Prostate gland (tissue), 2 donors: ENCODE data around the gene VSIG1. TPM values are rescaled to one million over a fixed set of nuclear protein-coding genes. Genes with fewer than 3 reads are reported as not detected.

Source experiments
- DNase-seq: peaks from one replicate; pipeline ENCODE4 v3.0.0-alpha.2; 2019; ENCODE audit warnings: low spot score
- H3K27ac ChIP-seq, 2 donors: fragments of 200-600 bp; sonication (generic); 2 replicates each; pipeline ENCODE4 v1.5.1; 2017 to 2019
- H3K27me3 ChIP-seq: fragments of 200-600 bp; sonication (generic); replicated peaks from 2 replicates; pipeline ENCODE4 v1.5.1; 2019; ENCODE audit not compliant: insufficient read depth
- H3K36me3 ChIP-seq, 2 donors: fragments of 200-600 bp; sonication (generic); 1 replicate in 1 of 2; 2 replicates in 1 of 2; pipeline versions ENCODE4 v1.5.1 to v1.8.1; 2017 to 2019
- H3K4me1 ChIP-seq: fragments of 200-600 bp; sonication (generic); replicated peaks from 2 replicates; pipeline ENCODE4 v1.5.1; 2019
- H3K4me3 ChIP-seq, 2 donors: fragments of 200-600 bp; sonication (generic); 2 replicates each; pipeline ENCODE4 v1.5.1; 2017 to 2019
- H3K9me3 ChIP-seq: fragments of 200-600 bp; sonication (generic); 2 replicates; pipeline ENCODE4 v1.5.1; 2017
- CTCF ChIP-seq, 4 experiments: fragments of 200-600 bp in 2 of 4; fragments of 450-650 bp in 2 of 4; sonication (generic) in 2 of 4; IDR thresholded peaks; 1 replicate in 3 of 4; 2 replicates in 1 of 4; pipeline ENCODE4 v1.5.1; 2016 to 2019; ENCODE audit warnings: antibody characterized with exemption in 4 of 4, mild to moderate bottlenecking in 2 of 4, moderate library complexity in 2 of 4
- POLR2A ChIP-seq: fragments of 450-650 bp; IDR thresholded peaks from one replicate; pipeline ENCODE4 v1.6.1; 2016; ENCODE audit warnings: antibody characterized with exemption, mild to moderate bottlenecking
- POLR2AphosphoS5 ChIP-seq: sonication (generic); formaldehyde crosslinking; IDR thresholded peaks from one replicate; pipeline ENCODE4 v1.6.1; 2017; ENCODE audit warnings: antibody characterized with exemption
- WGBS: methylation state at CpG from one replicate; pipeline ENCODE4 v1.1.5; 2018; 5-methylcytosine and 5-hydroxymethylcytosine counted together
- intact Hi-C: fragments of 100-400 bp; cut with DNase I; formaldehyde crosslinking; loops from one replicate; pipeline ENCODE4 v1.14.2; 2022
- total RNA-seq, 2 donors: library from RNA; depleted of rRNA; stranded (reverse); fragments of >200 nt; gene quantifications; one replicate each; pipeline ENCODE4 v1.1.0, GENCODE V29; 2016

The VSIG1 gene
- total RNA-seq, 2 donors from 2014 or later, result 0.41 to 250 TPM

GRCh38 chrX:108028854-108029253 lies 16.0 kb upstream of the VSIG1 start:
- WGBS, result 90% methylated on average over 1 of the region's 1 CpG
- no peaks in the 10 kb centered on the region for H3K36me3 ChIP-seq
- H3K4me1 ChIP-seq, result no peaks in the 10 kb centered on the region
- DNase-seq, result no peak
- intact Hi-C loops, result no loop called here
- TF ChIP-seq CTCF (IDR thresholded peaks at IDR 0.05), result no peak
- no peak for TF ChIP-seq POLR2A
- no peak for TF ChIP-seq POLR2AphosphoS5
- H3K4me3 ChIP-seq, result no peak overlapping the region
- no peaks in the 10 kb centered on the region for H3K27me3 ChIP-seq
- no peak overlapping the region for H3K27ac ChIP-seq
- H3K9me3 ChIP-seq, result no peaks in the 10 kb centered on the region

GRCh38 chrX:108029928-108030711 lies 14.7 kb upstream of the VSIG1 start:
- Histone ChIP-seq H3K4me1 (no peaks in the 10 kb centered on the region), H3K4me3 (no peak overlapping the region), H3K27me3 (no peaks in the 10 kb centered on the region), H3K27ac (no peak overlapping the region), H3K9me3 (no peaks in the 10 kb centered on the region), H3K36me3 (no peaks in the 10 kb centered on the region)
- no peak for TF ChIP-seq POLR2AphosphoS5
- no peak for TF ChIP-seq CTCF (IDR thresholded peaks at IDR 0.05)
- no peak for TF ChIP-seq POLR2A
- intact Hi-C loops, result no loop called here
- WGBS, result 75% methylated on average over 5 of the region's 5 CpGs
- DNase-seq, result no peak

GRCh38 chrX:108032944-108033343 lies 11.9 kb upstream of the VSIG1 start:
- intact Hi-C loops, result no loop called here
- 92% methylated on average over 5 of the region's 5 CpGs for WGBS
- H3K4me3 ChIP-seq, result no peak overlapping the region
- no peak for DNase-seq
- no peaks in the 10 kb centered on the region for H3K9me3 ChIP-seq
- no peak overlapping the region for H3K27ac ChIP-seq
- TF ChIP-seq CTCF (IDR thresholded peaks at IDR 0.05), result no peak
- no peak for TF ChIP-seq POLR2A
- no peak for TF ChIP-seq POLR2AphosphoS5
- H3K4me1 ChIP-seq, result no peaks in the 10 kb centered on the region
- no peaks in the 10 kb centered on the region for H3K27me3 ChIP-seq
- no peaks in the 10 kb centered on the region for H3K36me3 ChIP-seq

DNA sequence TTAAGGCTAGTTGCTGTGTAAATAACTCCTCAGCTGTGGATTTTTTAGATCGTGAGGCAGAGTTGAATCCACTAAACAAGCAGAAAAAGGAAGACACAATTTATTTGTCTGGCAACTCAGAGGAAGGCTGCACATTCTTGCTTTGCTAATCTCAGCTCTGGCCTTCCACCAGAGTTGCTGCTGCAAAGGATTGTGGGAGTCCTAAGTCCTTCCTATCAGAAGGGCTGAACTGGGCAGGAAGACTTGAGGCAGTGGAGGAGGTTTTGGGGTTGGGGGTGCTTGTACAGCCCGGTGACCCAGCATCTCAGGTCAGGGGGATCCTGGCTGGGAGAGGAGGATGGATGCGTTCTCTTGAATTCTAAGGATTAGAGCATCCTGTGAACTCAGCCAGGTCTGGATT lies 11.0 kb upstream of the VSIG1 start:
- no peaks in the 10 kb centered on the region for H3K27me3 ChIP-seq
- intact Hi-C loops, result no loop called here
- WGBS, result 45% methylated on average over 3 of the region's 3 CpGs
- no peaks in the 10 kb centered on the region for H3K9me3 ChIP-seq
- H3K36me3 ChIP-seq, result no peaks in the 10 kb centered on the region
- no peak overlapping the region for H3K27ac ChIP-seq
- H3K4me3 ChIP-seq, result no peak overlapping the region
- DNase-seq, result no peak
- TF ChIP-seq CTCF (IDR thresholded peaks at IDR 0.05), result no peak
- TF ChIP-seq POLR2AphosphoS5, result no peak
- TF ChIP-seq POLR2A, result no peak
- H3K4me1 ChIP-seq, result no peaks in the 10 kb centered on the region

DNA sequence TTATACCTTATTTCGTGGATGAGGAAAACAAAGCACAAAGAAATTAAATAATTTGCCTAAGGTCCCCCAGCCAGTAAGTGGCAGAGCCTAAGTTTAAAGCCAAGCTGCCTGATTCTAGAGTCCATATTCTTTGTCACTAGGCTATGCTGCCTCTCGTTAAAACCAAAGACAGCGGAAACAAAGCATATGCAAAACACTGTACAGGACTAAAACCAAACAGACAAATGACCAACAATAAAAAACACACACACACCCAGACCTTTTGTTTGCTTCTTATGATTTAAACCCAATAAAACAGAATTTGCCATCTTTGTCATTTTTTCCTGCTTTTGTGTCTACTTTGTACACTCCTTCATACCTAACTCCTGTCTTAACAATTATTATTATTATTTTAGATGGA lies 10.1 kb upstream of the VSIG1 start:
- no peaks in the 10 kb centered on the region for H3K36me3 ChIP-seq
- WGBS, result 73% methylated on average over 3 of the region's 3 CpGs
- H3K27me3 ChIP-seq, result no peaks in the 10 kb centered on the region
- H3K4me1 ChIP-seq, result no peaks in the 10 kb centered on the region
- TF ChIP-seq CTCF (IDR thresholded peaks at IDR 0.05) (no peak), POLR2A (no peak), POLR2AphosphoS5 (no peak)
- intact Hi-C loops, result no loop called here
- DNase-seq, result no peak
- H3K4me3 ChIP-seq, result no peak overlapping the region
- H3K27ac ChIP-seq, result no peak overlapping the region
- no peaks in the 10 kb centered on the region for H3K9me3 ChIP-seq
